K562 (cell line): ENCODE measurements around the gene TLR5. TPM values are rescaled to one million over a fixed set of nuclear protein-coding genes. Genes with fewer than 3 reads are reported as not detected.

Experiments
- CHD7 ChIP-seq: fragments of 200-600 bp; sonication (generic); IDR thresholded peaks from one replicate; pipeline ENCODE4 v1.6.1; 2012; ENCODE audit warnings: mild to moderate bottlenecking, low read depth, low read length, inconsistent platforms
- DIDO1 ChIP-seq: fragments of 450-650 bp; IDR thresholded peaks from 2 replicates; pipeline ENCODE4 v1.6.1; 2016; ENCODE audit warnings: low read depth, missing biosample characterization, missing genetic modification characterization
- GATA2 ChIP-seq: sonication (generic); formaldehyde crosslinking; IDR thresholded peaks from 2 replicates; pipeline ENCODE4 v1.4.0; 2020; ENCODE audit warnings: mild to moderate bottlenecking, missing genetic modification reagents
- HMGN3 ChIP-seq: IDR thresholded peaks from 2 replicates; pipeline ENCODE4 v1.6.1; 2011; ENCODE audit warnings: borderline replicate concordance, low read depth, mild to moderate bottlenecking, mixed read lengths, low read length; ENCODE audit not compliant: insufficient read length; ENCODE audit errors: extremely low read depth
- MITF ChIP-seq: IDR thresholded peaks from 2 replicates; pipeline ENCODE4 v1.6.1; 2014; ENCODE audit warnings: antibody characterized with exemption
- MNT ChIP-seq, 2 experiments: fragments of 450-650 bp; conservative IDR thresholded peaks; 2 replicates each; pipeline ENCODE4 v1.6.1; 2017; ENCODE audit warnings: mild to moderate bottlenecking in 2 of 2, moderate library complexity in 2 of 2
- NFRKB ChIP-seq: fragments of 450-650 bp; IDR thresholded peaks from 2 replicates; pipeline ENCODE4 v1.6.1; 2016; ENCODE audit warnings: low read depth
- PHTF2 ChIP-seq: fragments of 250-450 bp; sonication (Bioruptor Pico); IDR thresholded peaks from 2 replicates; pipeline ENCODE4 v1.5.0; 2021; ENCODE audit warnings: mild to moderate bottlenecking
- TEAD4 ChIP-seq, 2 experiments: sonication (generic) in 1 of 2; formaldehyde crosslinking in 1 of 2; IDR thresholded peaks; 2 replicates each; pipeline versions ENCODE4 v1.6.1 to v1.8.0; 2012 to 2022; ENCODE audit warnings: borderline replicate concordance in 1 of 2, inconsistent platforms in 1 of 2, low read length in 1 of 2, mild to moderate bottlenecking in 1 of 2, missing genetic modification reagents in 1 of 2
- ZBTB1 ChIP-seq: sonication (generic); formaldehyde crosslinking; IDR thresholded peaks from 2 replicates; pipeline ENCODE4 v1.8.1; 2023; ENCODE audit warnings: missing genetic modification reagents, low read depth, mild to moderate bottlenecking, borderline replicate concordance
- ZNF75A ChIP-seq: fragments of 450-650 bp; formaldehyde crosslinking; IDR thresholded peaks from 2 replicates; pipeline ENCODE4 v1.4.0; 2020; ENCODE audit warnings: mild to moderate bottlenecking
- ZNF77 ChIP-seq: fragments of 250-450 bp; sonication (Bioruptor Pico); IDR thresholded peaks from 2 replicates; pipeline ENCODE4 v1.5.0; 2020
- polyA plus RNA-seq, 8 experiments: library from polyadenylated mRNA; depleted of rRNA in 4 of 8; stranded (reverse) in 5 of 8; unstranded in 3 of 8; fragments of >200 nt; fragmentation: Nextera tagmentation in 2 of 8; fragmentation: Illumina TruSeq in 1 of 8; extraction: Ambion mirVana in 2 of 8; extraction: Trizol in 1 of 8; gene quantifications; 2 replicates each; pipeline versions ENCODE4 v1.2.1 to v1.2.3, GENCODE V29; 2011 to 2014; ENCODE audit warnings: inconsistent platforms in 1 of 8, missing spikeins in 1 of 8
- total RNA-seq, 7 experiments: library from RNA; depleted of rRNA in 6 of 7; stranded (reverse); fragments of >200 nt in 6 of 7; fragmentation: Illumina TruSeq in 2 of 7; extraction: Trizol in 2 of 7; gene quantifications; 2 replicates each; pipeline versions ENCODE4 v1.2.1 to v1.2.3, GENCODE V29; 2011 to 2021; ENCODE audit warnings: low replicate concordance in 1 of 7

The TLR5 gene
- total and polyA plus RNA-seq, 9 of the 15 experiments (the other 6 are each of a cell fraction or from before 2014, with no cell fraction given), result 0.93 to 7.4 (median 1.9) TPM

- TF ChIP-seq MNT (conservative IDR thresholded peaks at IDR 0.05), result peak in 1 of 2 experiments; percentile 5; a peak in 1 of 4 replicates
- 0 out of 2 replicates have a peak, but pooled peaks have one; percentile 23 for TF ChIP-seq ZBTB1
- TF ChIP-seq GATA2, result no peak
- no peak for TF ChIP-seq HMGN3
- no peak; the same call in none of the 2 replicates for TF ChIP-seq NFRKB
- 0 out of 2 replicates have a peak, but pooled peaks have one; percentile 33 for TF ChIP-seq DIDO1
- TF ChIP-seq CHD7, result no peak
- TF ChIP-seq ZNF75A (CRISPR knock-in tag), result no peak
- TF ChIP-seq MITF, result no peak; the same call in 1 of the 2 replicates
- peak; percentile 19; the same call in 1 of the 2 replicates for TF ChIP-seq PHTF2 (CRISPR knock-in tag)
- TF ChIP-seq ZNF77 (CRISPR knock-in tag), result no peak
- TF ChIP-seq TEAD4 (IDR thresholded peaks at IDR 0.05; ENCODE audit: low read length), result peak; percentile 45; the same call in 1 of the 2 replicates
- TF ChIP-seq TEAD4 (CRISPR knock-in tag; IDR thresholded peaks at IDR 0.05; ENCODE audit: borderline replicate concordance), result 0 out of 2 replicates have a peak, but pooled peaks have one; percentile 57
These were observed 645 bp upstream of the TLR5 start (continued) for GRCh38 chr1:223143537-223144248.
